Body of pancreas (tissue), 4 donors: ENCODE measurements around the gene THBS1. TPM values are rescaled to one million over a fixed set of nuclear protein-coding genes. Genes with fewer than 3 reads are reported as not detected.

Experiments
- ATAC-seq: fragments of 150-250 bp; one replicate; pipeline ENCODE4 v1.9.1; 2016
- DNase-seq, 4 donors: peaks; one replicate each; pipeline ENCODE4 v3.0.0-alpha.2; 2019
- H3K27ac ChIP-seq, 4 donors: fragments of 200-600 bp; sonication (generic); 1 replicate in 3 of 4; 2 replicates in 1 of 4; pipeline versions ENCODE4 v1.5.1 to v1.6.1; 2016 to 2019; ENCODE audit warnings: mild to moderate bottlenecking in 1 of 4, mixed read lengths in 1 of 4, moderate library complexity in 1 of 4
- H3K27me3 ChIP-seq, 2 donors: fragments of 200-600 bp; sonication (generic); one replicate each; pipeline ENCODE4 v1.6.0; 2016; ENCODE audit warnings: mild to moderate bottlenecking in 1 of 2
- H3K36me3 ChIP-seq, 2 donors: fragments of 200-600 bp; sonication (generic); replicated peaks in 1 of 2; 2 replicates each; pipeline ENCODE4 v1.5.1; 2016; ENCODE audit warnings: low read depth in 2 of 2; ENCODE audit not compliant: insufficient read depth in 1 of 2
- H3K4me1 ChIP-seq: fragments of 200-600 bp; sonication (generic); one replicate; pipeline ENCODE4 v1.6.0; 2016
- H3K4me3 ChIP-seq, 2 donors: fragments of 200-600 bp; sonication (generic); 1 replicate in 1 of 2; 2 replicates in 1 of 2; pipeline ENCODE4 v1.5.1; 2016 to 2019
- H3K9me3 ChIP-seq, 3 donors: fragments of 200-600 bp; sonication (generic); 1 replicate in 2 of 3; 2 replicates in 1 of 3; pipeline ENCODE4 v1.5.1; 2016
- POLR2A ChIP-seq, 3 donors: fragments of 450-650 bp; IDR thresholded peaks; one replicate each; pipeline ENCODE4 v1.6.1; 2016; ENCODE audit warnings: antibody characterized with exemption in 3 of 3, mild to moderate bottlenecking in 2 of 3
- WGBS, 2 donors: methylation state at CpG; one replicate each; pipeline ENCODE4 v1.1.5; 2017; 5-methylcytosine and 5-hydroxymethylcytosine counted together
- intact Hi-C: fragments of 100-400 bp; cut with DNase I; formaldehyde crosslinking; loops from one replicate; pipeline ENCODE4 v1.15.1; 2023
- total RNA-seq, 2 donors: library from RNA; depleted of rRNA; stranded (reverse); fragments of >200 nt; gene quantifications; one replicate each; pipeline ENCODE4 v1.1.0, GENCODE V29; 2016
- TF ChIP-seq, protein P1 (sequence below), 7 experiments: fragments of 450-650 bp in 4 of 7; fragments of 200-600 bp in 3 of 7; sonication (generic) in 3 of 7; IDR thresholded peaks; one replicate each; pipeline ENCODE4 v1.5.1; 2016 to 2019; ENCODE audit warnings: antibody characterized with exemption in 7 of 7

Gene THBS1
- total RNA-seq, 2 donors from 2014 or later = 139 to 398 TPM

DNA sequence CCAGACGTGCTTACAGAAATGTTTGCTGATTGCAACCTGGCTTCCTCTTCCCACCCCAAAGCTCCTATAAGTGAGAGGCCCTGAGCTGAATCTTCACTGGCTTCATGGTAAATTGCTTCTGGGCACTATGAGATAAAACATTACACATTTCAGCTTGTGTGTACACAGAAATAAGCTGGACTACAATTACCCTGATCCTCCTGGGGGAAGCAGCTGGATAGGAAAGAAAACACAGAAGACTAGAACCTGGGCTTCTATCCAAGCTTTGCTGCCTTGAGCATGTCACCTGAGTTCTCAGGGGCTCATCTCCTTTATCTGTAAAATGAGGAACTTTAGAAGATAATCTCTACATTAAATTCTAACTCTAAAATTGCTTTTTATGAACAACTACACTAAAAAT, 40.3 kb downstream of the THBS1 start:
- H3K36me3 ChIP-seq = no peaks in the 10 kb centered on the region
- H3K9me3 ChIP-seq = no peaks in the 10 kb centered on the region
- no peak for DNase-seq
- intact Hi-C loops = no loop called here
- H3K27me3 ChIP-seq = no peaks in the 10 kb centered on the region
- H3K4me3 ChIP-seq = no peak overlapping the region
- no peak for ATAC-seq
- no peaks in the 10 kb centered on the region for H3K4me1 ChIP-seq
- H3K27ac ChIP-seq = no peak overlapping the region
- WGBS, 2 donors = 68 to 83% methylated on average over 1 of the region's 1 CpG
- TF ChIP-seq, protein P1, sequence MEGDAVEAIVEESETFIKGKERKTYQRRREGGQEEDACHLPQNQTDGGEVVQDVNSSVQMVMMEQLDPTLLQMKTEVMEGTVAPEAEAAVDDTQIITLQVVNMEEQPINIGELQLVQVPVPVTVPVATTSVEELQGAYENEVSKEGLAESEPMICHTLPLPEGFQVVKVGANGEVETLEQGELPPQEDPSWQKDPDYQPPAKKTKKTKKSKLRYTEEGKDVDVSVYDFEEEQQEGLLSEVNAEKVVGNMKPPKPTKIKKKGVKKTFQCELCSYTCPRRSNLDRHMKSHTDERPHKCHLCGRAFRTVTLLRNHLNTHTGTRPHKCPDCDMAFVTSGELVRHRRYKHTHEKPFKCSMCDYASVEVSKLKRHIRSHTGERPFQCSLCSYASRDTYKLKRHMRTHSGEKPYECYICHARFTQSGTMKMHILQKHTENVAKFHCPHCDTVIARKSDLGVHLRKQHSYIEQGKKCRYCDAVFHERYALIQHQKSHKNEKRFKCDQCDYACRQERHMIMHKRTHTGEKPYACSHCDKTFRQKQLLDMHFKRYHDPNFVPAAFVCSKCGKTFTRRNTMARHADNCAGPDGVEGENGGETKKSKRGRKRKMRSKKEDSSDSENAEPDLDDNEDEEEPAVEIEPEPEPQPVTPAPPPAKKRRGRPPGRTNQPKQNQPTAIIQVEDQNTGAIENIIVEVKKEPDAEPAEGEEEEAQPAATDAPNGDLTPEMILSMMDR (IDR thresholded peaks at IDR 0.05) = no peak
- no peak for TF ChIP-seq POLR2A (IDR thresholded peaks at IDR 0.05)

DNA sequence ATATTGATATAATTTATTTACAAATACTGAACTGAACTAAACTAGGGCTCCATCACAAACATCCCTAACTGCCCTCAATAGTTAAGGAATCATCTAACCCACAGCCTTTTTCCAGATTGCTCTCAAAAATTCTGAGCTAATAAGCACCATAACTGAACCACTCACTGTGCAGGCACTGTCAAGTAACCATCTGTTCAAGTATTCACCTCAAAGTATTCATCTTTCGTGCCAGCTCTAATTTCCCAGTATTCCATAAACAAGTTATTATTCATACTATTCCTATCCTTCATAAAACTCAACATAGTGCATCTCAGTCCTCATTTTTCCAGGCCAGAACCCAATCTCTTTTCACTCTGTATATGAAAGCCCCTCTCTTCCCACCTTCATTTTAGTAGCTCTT, 41.1 kb downstream of the THBS1 start:
- TF ChIP-seq, protein P1 (IDR thresholded peaks at IDR 0.05) = no peak
- no peak for TF ChIP-seq POLR2A (IDR thresholded peaks at IDR 0.05)
- WGBS, 2 donors = 63 to 81% methylated on average over 1 of the region's 1 CpG
- intact Hi-C loops = no loop called here
- H3K27ac ChIP-seq = no peak overlapping the region
- DNase-seq = no peak
- H3K27me3 ChIP-seq = no peaks in the 10 kb centered on the region
- H3K4me1 ChIP-seq = no peaks in the 10 kb centered on the region
- no peaks in the 10 kb centered on the region for H3K9me3 ChIP-seq
- no peaks in the 10 kb centered on the region for H3K36me3 ChIP-seq
- ATAC-seq = no peak
- H3K4me3 ChIP-seq = no peak overlapping the region

DNA sequence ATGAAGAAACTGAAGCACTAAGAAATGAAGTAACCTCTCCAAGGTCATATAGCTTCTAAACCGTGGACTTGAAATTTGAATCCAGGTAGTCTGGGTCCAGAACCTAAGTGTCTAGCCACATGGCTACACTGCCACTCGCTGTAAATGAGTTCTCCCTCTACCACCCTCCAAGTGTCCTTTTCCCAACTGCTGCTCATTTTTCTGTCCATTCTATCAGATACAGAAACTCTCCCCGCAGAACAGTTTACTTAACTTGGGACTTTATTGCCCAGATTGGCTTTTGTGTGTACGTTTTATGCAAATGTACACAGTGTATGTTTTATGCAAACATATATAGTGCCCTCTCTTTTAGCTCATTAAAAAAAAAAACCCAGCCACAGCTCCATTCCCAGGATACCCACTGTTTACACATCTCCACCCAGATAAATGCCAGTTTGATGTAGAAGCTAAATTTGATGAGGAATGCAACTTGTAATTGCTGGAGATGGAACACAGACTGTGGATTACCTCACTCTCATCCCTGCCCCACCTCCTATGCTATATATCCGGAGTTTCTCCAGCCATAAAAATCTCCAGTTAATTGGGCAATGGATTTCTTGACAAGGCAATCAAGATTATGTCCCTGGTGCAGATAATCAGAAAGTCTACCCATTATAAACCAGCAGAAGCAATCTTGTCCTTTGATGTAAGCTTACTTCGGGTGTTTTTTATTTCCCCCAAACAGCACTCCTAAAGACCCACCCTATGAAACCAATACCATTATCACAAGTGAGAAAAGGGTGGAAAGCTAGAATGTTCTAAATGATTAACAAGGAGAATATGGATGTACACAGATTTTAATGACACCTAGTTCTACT, 42.0 kb downstream of the THBS1 start:
- ATAC-seq = no peak
- Histone ChIP-seq H3K27me3 (no peaks in the 10 kb centered on the region), H3K27ac (no peak overlapping the region), H3K4me1 (peaks cover 3% of the 10 kb centered on the region), H3K9me3 (no peaks in the 10 kb centered on the region), H3K36me3 (no peaks in the 10 kb centered on the region), H3K4me3 (no peak overlapping the region)
- intact Hi-C loops = no loop called here
- TF ChIP-seq, protein P1 (IDR thresholded peaks at IDR 0.05) = no peak
- TF ChIP-seq POLR2A (IDR thresholded peaks at IDR 0.05) = no peak
- 69% methylated on average over 6 of the region's 6 CpGs for WGBS, 2 donors
- no peak for DNase-seq

DNA sequence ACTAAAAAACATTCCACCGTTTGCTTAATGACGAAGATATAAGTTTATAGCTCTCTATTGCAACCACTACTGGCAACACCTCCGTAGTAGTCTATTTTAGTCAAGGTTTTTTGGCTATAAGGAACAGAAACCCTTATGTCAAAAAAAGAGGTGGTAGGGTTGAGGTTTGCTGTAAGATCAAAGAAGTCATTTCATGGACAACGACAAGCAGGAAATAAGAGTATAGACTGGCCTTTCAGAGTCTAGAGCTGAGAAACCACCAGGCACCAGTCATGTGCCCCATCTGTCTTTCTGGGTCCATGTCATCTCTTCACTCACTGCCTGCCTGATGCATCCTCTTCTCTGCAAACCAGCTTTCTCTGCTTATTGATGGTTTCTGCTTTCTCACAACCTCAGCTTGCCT, 42.7 kb downstream of the THBS1 start:
- Histone ChIP-seq H3K4me1 (peaks cover 10% of the 10 kb centered on the region), H3K27me3 (no peaks in the 10 kb centered on the region), H3K27ac (no peak overlapping the region), H3K9me3 (no peaks in the 10 kb centered on the region), H3K4me3 (no peak overlapping the region), H3K36me3 (no peaks in the 10 kb centered on the region)
- intact Hi-C loops = no loop called here
- ATAC-seq (no peak), DNase-seq (no peak)
- TF ChIP-seq, protein P1 (IDR thresholded peaks at IDR 0.05) = no peak
- no peak for TF ChIP-seq POLR2A (IDR thresholded peaks at IDR 0.05)
- 72 to 82% methylated on average over 4 of the region's 4 CpGs for WGBS, 2 donors

DNA sequence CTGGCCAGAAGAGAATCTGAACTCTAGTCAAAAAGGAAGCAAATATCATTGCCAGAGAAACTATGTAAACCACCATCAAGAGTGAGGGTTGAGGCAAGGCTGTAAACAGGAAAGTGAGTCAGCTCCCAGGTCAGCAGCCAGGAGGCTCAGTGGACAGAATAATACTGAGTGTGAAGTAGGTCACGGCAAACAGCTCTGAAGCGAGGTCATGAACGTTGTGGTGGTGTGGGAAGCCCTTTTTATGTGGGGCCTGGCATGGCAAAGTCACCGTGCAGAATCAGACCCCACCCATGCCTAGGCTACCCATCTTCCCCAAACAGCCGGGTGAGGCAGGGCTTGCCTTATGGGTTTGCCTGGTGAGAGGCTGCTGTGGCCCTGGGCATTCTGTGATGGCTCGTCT, 43.9 kb downstream of the THBS1 start:
- WGBS, 2 donors = 65 to 89% methylated on average over 6 of the region's 6 CpGs
- Histone ChIP-seq H3K27ac (no peak overlapping the region), H3K9me3 (no peaks in the 10 kb centered on the region), H3K27me3 (no peaks in the 10 kb centered on the region), H3K4me1 (peaks cover 15% of the 10 kb centered on the region), H3K4me3 (no peak overlapping the region), H3K36me3 (no peaks in the 10 kb centered on the region)
- intact Hi-C loops = no loop called here
- peak in 3 of 4 donors; percentile 23 to 54 (median 53) for DNase-seq
- ATAC-seq = peak; percentile 47
- no peak for TF ChIP-seq POLR2A (IDR thresholded peaks at IDR 0.05)
- TF ChIP-seq, protein P1 (IDR thresholded peaks at IDR 0.05) = peak in 1 of 7 experiments; percentile 4
